GM18520 (cell line): ENCODE results near the gene CARD19.

Experiments
- ATAC-seq: cut with Tn5 transposase; IDR thresholded peaks from one replicate; pipeline ENCODE4 v1.9.1; 2021; ENCODE audit not compliant: unreplicated experiment

CARD19 gene

DNA sequence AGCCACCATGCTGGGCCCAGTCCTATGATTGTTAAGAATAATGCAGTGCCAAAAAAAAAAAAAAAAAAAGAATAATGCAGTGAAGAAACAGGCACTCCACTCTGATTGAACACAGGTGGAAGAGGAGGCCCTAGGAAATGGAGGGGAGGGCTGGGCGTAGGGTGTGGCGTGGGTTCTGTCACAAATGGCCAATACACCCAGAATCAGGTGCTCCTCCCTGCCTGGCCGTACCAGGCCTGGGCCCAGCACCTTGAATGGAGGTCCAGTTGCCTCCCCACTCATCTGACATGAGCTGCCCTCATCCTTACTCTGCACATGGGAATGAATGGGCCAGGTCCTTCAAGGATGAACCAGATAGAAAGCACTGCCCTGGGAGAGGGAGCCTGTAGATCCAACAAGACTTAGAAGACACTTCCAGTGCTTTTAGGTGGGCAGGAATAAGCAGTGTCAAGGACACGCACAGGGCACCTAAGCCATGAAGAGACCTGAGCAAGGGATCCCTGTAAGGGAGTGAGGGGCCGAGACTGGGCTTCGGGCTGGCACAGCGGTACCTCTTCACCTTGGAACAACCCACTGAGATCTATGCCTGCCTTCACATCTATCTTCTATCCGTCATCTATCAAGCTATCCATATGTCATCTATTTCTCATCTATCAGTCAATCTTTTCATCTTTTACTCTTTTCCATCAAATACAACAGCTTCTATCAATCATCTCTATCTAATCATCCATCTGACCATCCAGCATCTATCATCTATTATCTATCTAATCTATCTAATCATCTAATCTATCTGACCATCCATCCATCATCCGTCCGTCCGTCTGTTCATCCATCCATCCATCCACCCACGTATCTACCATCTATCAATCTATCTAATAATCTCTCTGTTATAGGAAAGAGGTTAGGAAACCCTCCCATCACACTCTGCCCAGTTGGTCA is 22.2 kb downstream of the CARD19 start:
- ATAC-seq: no peak

DNA sequence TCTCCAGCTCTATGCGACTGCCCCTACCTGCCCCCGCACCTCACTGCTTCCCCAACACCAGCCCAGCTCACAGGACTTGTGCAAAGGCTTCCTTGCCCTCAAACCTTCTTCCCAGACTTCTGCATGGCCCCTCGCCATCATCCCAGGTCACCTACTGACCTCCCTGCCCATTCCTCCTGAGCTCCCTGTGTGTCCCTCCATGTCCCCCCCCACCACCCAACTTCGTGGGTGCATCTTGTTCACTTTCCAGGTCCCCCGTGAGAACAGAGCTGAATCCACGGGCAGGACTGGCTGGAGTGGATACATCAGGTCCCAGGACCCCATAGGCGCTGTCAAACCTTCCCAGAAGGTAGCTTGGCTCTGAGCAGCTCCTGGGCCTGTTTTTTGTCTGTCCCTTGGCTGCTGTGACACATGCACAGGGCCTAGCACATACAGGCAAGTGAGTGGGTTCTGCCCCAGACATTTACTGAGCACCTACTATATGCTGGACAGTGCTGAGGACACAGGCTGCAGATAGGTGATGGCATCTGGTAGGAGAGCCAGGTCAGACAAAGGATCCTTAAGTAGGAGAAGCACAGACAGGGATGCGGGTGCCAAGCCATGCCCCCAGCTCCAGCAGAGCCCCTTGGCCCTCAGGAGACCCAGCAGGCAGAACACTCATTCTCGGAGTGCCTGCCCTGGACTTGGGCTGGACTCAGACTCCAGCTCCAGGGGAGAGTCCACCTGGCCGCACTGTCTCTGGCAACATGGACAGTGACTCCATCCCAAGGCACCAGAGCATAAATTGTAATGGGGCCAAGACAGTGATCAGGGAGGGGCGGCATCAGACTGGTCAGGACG is 23.1 kb downstream of the CARD19 start:
- no peak for ATAC-seq

DNA sequence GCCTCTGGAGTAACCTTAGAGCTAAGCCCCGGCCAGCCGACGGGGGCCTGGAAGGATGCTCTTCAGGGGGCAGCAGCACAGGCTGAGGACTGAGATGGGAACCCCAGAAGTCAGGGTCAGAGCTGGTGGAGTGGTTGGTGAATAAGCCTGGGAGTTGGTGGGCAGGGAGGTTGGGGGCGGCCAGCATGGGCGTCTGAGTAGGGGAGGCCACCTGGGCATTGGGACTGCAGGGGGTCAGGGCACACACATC is 23.6 kb downstream of the CARD19 start:
- ATAC-seq: no peak

DNA sequence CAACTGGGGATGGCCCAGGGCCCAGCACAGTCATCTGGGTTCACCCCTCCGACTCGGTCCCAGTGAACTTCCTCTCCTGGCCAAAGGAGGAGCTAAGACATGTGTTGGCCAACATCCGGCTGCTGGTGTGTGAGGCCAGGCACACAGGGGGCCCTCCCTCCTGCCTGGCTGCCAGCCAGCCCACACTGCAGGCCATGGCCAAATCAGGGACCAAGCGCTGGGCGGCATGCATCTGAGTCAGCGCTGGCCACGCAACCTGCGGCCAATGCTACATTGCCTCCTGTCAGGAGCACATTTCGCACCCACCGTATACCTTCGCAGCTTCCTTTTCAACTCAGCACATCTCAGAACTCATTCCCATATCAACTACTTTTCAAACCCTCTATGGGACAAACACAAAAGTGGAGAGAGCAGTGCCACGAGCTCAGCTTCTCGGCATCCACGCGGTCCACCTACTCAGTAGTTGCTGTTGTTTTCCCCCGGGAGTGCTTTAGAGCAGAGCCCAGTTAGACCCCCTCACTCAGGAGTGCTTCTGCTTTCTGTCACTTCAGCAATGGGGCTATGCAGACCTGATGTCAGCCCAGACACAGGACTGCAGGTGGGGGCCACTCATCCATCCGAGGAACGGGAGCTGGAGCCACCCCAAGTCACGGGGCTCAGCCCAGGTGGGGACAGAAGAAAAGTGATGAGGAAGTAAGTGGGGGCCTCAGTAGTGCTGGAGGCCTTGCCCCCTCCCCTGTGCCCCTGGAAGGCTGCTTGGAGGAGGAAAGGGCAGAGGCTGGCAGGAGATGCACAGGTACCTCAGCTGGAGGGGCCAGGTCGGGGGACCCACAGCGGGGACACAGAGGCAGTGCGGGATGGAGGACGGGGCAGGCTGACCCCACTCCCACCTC is 24.2 kb downstream of the CARD19 start:
- ATAC-seq: peak; percentile 71

DNA sequence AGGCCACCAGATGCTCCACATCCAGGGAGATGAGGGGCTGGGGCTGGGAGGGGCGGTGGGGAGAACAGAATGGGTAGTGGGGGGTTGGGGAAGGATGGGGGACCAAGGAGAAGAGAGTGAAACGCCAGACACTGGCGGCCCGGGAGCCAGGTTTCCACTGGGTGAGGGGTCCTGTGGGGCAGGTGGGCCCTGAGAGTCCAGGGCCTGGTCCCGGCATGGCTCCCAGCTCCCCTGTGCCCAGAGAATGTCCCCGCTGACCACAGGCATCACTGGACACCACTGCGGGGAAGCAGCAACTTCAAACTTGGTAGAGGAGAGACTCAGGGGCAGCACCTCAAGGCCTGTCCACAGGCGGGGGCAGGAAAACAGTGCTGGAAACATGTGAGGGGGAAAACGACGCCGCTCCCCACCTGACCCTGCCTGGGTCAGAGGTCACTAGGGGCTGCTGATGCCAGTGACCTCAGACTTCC is 24.9 kb downstream of the CARD19 start:
- no peak for ATAC-seq

DNA sequence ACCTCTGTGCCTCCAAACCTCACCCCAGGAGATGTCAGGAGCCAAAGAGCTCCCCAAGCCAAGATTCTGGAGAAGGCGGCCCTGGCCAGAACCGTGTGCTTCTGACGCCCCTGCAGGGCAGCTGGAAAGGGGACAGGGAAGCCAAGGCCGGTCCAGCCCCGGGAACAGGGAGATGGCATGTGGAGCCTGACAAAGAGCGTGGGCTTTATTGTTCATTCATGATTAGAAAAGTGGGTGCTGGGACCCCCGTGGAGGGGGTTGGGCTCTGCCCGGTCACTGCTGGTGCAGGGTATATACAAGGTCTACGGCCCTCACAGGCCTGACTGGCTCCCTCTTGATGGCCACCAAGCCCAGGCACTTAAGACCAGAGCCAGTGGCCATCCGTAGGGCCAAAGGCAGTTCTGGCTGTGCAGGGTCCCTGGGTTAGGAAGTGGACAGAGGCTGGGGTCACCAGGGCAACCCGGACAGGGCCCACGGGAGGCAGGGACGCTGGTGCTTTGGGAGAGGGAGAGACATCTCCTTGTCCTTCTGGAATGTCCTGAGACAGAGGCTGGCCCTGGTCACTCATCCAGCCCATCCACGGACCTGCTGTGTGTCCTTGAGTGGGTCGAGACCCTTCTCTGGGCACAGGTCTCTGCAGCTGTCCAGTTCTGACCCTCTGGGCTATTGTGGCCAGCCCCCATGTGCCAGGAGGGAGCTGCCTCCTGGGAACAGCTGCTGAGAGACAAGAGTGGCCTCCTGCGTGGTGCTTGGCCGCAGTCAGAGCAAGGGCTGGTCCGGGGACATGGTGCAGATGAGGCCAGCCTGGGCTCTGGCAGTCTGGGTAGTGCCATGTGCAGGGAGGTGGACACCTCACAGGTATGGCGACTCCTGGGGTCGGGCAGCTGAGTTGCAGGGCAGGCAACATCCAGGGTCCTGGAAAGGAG is 25.6 kb downstream of the CARD19 start:
- no peak for ATAC-seq

DNA sequence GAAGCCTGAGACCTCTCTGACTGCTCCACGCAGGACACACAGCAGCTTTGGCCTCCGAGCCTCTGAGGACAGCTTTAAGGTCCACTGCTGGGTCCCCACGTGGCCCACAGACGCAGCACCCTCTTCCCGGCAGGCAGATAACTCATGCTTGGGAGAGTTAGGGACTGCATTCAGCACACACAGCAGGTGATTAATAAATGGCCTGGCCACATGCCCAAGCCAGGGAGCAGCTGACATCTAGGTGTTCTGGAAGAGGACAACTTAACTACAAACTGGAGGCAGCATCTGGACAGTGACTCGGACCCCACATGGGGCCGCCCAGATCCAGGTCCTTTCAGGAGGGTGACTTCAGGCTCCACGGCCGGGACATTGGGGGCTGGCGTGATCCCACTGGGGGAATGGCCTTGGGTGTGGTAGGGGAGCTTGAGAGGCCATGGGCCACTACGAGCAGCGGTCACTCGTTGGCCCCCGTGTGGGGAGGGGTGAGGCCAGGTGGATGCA is 26.8 kb downstream of the CARD19 start:
- ATAC-seq: no peak

DNA sequence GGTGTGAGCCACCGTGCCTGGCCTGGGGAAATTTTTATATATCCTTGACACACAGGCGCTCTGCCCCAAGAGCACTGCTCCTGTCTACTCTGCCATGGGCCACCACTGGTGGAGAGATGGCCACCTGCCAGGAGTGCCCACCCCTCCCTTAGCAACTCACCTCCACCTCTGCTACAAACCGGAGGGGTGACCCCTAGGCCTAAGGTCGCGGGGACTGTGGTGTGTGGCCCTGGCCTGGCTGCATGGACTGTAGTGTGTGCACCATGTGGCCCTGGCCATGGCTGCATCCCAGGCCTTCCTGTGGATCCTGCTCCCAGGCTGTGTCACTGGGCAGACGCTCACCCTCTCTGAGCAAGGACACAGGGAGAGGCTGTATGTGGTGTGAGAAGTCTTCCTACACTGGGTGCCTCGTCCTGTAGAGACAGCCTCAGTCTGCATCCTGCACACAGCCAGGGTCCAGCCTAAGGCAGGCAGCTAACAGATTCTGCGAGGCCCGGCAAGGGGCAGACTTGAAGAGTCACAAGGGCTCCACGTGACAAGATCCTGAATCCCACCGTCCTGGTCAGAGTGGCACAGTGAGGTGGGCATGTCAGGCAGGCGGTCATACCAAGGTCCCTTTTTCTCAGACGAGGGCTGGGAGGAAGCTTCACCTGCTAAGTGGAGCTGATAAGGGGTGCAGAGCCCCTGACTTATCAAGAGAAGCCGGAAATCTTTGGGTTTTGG is 27.7 kb downstream of the CARD19 start:
- no peak for ATAC-seq

DNA sequence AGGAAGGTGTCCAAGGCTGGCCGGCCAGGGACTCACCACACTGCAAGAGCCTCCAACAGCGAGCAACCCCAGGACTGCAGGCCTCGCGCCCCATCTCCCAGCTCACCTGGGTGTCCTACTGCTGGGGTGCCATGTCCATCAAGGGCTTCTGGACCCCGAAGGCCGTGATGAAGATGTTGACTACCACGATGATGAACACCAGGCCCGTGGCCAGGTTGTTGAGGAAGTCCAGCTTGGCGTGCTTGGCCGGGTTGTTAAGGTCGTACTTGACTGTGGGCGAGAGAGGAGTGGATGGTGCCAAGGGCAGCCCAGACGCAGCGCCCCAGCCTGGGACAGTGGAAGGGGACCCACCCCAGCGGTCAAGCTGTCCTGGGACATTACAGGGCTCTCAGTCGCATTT is 28.8 kb downstream of the CARD19 start:
- no peak for ATAC-seq

DNA sequence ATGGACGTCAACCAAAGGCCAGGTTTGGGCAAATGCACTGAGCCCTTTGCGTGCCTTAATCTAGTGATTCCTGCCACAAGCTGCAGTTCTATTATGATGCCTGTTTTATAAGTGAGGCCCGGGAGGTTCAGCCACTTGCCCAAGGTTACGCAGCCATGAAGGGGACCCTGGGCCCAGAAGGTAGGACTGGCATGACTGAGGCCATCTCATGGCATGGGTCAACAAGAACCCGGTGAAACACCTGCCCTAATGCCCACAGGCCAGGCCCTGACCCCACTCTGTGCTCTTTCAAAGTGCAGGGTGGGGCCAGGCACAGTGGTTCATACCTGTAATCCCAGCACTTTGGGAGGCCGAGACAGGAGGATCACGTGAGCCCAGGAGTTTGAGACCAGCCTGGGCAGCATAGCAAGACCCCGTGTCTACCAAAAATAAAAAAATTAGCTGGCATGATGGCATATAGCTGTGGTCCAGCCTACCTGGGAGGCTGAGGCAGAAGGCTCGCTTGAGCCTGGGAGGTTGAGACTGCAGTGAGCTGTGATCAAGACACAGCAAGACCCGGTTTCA is 29.4 kb downstream of the CARD19 start:
- ATAC-seq: no peak

DNA sequence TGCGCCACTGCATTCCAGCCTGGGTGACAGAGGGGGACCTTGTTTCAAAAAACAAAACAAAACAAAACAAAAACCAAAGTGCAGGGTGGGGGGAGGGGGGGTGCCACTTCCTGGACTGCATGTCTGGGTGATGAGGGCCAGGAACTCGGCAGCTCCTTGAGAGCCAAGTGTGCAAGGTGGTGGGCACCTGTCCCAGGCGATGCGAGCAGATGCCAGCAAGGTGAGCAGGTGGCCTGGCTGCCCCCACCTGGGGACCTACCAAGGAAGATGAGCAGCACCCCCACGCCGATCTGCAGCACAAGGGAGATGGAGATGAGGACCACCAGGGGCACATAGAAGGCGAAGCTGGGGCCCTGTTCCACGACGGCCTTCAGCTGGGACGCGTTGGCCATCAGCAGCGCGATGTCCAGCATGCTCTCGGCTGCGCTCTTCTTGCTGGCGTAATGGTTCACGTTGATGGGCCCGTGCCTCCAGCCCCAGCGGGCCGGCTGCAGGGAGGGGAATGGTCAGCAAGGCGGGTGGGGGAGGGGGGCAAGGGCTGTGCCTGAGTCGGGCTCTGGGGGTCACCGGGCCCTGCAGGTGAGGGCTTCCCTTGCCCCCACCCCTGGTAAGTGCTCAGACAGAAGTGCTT is 30.2 kb downstream of the CARD19 start:
- no peak for ATAC-seq

DNA sequence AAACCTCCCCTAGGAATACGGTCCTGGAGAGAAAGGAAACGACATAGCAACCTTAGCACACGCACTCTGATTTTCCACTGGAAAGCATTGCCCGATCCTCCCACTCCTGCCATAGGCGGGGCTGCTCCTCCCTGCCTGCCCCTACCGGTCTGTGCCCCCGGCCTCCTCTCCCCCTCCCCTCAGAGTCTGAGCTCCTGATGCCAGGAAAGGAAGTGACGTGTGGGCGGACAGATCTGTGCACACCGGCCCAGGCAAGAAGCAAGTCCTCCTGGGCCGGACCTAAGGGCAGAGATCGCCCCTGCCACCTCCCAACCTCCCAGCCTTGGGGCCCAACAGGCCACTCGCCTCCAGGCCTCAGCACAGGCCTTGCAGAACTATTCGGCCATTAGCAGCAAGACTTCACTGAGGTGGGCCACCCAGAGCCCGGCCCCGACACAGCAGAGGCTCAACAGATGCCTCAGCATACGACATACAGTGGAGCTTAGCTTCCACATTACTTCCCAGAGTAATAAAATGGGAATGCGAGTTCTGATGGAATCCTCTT is 30.9 kb downstream of the CARD19 start:
- ATAC-seq: no peak

DNA sequence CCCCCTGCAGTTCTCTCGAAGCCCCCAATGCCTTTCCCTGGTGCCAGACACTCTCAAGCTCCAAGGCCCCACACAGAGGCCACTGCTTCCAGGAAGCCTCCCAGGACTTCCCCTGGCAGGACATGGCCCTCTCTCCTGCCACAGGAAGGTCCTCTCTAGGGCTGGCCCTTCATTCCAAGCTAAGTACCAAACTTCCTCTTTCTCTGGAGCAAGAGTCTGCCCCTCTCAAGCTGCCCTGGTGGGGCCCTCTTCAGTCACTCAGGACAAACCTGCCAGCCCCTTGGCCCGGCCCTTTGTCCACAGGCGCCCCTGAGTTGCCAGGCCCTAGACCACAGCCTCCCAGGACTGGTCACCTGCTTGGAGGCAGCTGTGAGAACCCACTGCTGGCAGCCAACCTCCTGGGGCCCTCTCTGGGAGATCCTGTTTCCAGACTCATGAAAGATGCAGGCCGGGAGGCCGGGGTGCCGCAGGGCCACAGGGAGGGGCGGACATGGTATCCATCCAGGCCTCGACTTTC is 31.4 kb downstream of the CARD19 start:
- ATAC-seq: no peak

DNA sequence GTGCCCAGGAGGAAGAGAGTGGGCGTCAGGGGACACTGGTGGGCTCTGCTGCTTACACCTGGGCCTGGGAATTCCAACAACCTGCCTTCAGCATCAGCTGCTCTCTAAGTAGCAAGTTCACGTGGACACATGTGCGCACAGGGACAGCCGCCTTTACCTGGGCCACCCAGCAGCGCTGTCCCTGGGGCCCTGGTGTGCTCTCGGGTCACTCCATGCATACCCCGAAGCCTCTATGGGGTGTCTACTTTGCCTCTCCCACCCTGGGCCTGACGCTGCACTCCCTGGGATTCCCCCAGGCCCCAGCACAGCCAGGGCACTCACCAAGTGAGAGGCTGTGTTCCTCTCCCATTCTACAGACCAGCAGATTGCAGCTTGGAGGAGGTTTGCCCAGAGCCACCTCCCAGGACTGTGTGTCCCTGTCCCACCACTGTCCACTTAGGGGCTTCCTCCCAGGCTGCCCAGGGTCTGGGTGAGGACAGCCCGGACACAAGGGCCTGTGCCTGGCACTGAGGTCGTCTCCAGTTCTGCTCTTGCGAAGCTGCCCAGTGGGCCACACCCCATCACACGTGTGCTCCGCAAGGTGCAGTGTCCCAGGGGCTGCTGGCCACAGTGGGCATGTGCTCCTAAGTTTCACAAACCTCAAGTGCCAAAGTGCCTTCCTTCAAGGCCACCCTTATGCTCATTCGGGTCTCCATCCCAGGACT is 32.1 kb downstream of the CARD19 start:
- ATAC-seq: no peak

DNA sequence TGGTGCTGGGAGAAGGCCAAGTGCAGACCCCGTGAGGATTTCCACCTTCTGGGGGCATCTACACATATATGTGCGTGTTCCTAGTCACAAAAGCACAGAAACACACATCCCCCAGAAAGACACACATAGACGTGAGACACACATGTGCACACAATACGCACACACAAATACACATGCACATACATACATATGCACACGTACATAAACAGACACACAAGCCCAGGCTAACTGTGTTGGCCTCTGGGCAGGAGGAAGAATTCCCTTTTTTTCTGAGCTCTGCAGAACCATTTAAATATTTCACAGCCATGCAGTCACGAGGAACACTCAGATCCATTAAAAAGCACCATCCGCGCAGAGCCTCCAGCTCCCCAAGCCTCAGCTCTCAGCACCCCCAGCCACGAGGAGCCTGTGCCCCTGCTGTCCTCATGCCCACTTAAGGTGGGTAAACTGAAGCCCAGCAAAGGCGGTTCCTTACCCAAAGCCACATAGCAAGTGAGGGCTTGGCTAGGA is 32.8 kb downstream of the CARD19 start:
- ATAC-seq: no peak

DNA sequence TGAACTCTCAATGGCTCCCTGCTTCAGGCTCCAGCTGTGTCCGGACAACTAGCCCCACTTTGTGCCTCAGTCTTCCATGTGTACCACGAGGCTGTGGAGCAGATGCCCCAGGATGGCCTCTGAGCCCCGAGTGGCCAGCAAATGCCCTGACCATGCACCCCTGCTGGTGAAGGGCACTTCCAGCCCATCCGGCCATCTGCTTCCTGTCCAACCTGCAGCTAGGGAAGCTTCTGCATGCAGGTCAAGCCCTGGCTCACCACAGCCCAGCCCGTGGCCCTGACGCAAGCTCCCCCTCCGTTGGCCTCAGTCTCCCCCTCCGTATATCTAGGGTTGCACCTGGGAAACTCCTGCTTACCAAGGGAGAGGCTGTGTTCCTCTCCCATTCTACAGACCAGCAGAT is 33.3 kb downstream of the CARD19 start:
- no peak for ATAC-seq
